ENCODE results near the gene TSFM.

The TSFM gene

GRCh38 chr12:57749061-57749460 is 33.5 kb upstream of the TSFM start:
- DNase-seq: no peak

DNA sequence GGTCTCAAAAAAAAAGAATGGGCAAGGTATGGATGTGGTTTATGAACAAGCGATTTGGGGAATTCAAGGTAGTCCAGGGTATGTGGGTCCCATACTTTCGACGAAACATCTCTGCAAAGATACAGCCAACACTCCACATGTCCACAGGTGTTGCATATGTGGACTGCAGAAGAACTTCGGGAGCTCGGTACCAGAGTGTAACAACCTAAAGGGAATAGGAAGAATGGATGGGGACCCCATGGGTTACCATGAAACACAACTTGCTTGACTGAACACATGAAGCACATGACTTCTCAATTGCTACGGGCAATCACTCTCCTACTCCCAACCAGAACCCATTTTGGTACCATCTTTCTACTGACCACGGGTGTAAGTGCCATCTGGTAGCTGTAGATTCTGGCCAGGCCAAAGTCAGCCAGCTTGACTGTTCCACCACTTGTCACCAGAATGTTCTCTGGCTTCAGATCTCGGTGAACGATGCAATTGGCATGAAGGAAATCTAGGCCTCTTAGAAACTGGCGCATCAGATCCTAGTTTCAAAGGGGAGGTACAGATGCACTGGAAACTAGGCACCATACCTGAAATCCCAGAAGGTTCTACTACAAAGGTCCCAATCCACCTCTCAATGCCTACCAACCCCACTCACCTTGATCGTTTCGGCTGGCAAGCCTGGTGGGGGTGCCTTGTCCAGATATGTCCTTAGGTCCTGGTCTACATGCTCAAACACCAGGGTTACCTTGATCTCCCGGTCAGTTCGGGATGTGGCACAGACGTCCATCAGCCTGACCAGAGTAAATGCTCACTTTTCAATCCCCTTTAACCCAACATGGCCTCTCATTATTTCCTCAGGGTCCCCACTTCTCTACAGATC is 31.8 kb upstream of the TSFM start:
- no peak for DNase-seq

GRCh38 chr12:57751432-57751787 is 31.2 kb upstream of the TSFM start:
- no peak for DNase-seq

- peak; percentile 99 for DNase-seq
Measured at GRCh38 chr12:57751788-57752667, 30.6 kb upstream of the TSFM start, which contains the start of gene CDK4. CDK4 (minus strand) TSS chr12:57752310; CDS start chr12:57751717, 593 bp downstream.

GRCh38 chr12:57752668-57753000 is 30.0 kb upstream of the TSFM start:
- no peak for DNase-seq

DNA sequence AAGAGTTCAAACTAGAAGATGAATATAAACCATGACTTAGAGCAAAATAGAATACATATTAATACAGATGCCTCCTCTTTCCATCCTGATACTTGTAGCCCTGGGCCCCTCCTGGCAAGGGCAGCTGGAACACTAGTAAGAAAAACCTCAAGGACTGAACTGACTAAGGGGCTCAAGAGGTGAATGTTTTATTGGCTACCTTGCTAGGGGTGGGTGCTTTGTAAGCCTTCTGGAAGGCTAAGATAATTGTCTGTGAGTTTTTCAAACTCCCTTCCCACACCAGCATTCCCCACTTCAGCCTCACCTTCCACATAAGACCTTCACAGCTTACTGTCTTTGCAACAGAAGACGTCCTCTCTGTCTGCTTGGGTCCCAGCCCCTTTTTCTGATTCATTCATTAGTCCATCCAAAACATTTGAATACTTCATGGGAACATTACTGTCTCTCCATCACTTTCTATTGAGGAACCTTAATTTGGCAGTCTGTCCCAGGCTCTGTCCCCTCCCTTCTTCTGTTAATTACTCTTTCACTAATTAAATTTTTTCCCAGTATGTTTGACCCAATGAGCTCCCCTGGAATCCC is 28.7 kb upstream of the TSFM start:
- DNase-seq: no peak

DNA sequence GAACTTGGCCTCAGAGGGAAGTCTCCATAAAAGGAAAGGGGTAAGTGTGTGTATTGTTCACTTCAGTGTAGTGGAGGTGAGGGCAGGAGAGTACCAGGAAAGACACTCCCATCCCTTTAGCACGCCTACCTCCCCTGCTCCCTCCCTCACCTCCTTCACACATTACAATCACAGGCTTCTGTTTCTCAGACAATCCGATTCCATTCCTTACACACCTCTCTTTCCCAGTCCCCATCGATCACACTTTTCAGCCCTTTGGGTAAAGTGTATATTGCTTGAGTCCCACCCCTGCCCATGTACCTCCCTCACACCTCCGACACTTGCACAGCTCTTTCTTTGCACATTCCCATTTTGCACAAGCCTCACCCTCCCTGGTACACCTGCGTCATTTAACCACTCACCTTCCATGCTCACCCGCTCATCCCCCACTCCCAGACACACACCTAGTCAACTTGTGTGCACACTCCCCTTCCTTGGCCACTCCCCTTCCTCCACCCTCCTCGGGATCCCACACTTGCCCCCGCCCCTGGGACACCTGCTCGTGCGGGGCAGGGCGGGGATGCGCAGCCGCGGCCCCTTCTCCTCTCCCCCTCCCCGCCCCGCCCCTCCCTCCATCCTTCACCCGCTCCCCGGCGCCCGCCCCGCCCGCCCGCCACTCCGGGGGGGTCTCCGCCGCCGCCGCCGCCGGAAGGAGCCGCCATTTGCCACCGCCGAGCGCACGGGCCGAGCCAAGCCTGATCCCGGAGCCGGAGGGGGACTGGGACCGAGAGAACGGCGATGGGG is 28.0 kb upstream of the TSFM start, which contains the start of gene MARCHF9:
Gene MARCHF9, plus strand, starts transcription at position 693 of the 783 bp plus-strand sequence. CDS start 426 bp downstream, outside the sequence.
- DNase-seq: peak; percentile 88

DNA sequence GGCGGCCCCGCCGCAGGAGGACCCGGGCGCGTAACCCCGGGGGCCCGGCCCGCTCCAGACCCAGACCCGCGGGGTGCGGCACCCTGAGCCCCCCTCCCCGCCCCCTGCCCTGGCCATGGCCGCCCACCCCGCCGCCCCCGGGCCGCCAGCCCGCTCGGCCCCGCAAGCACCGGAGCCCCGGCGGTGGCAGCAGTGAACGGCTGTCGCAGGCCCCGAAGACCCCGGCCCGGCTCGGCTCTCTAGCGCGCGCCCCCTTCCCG is 27.5 kb upstream of the TSFM start:
- DNase-seq: no peak

- peak; percentile 39 for DNase-seq
Measured at GRCh38 chr12:57755454-57756372, 26.9 kb upstream of the TSFM start.

DNA sequence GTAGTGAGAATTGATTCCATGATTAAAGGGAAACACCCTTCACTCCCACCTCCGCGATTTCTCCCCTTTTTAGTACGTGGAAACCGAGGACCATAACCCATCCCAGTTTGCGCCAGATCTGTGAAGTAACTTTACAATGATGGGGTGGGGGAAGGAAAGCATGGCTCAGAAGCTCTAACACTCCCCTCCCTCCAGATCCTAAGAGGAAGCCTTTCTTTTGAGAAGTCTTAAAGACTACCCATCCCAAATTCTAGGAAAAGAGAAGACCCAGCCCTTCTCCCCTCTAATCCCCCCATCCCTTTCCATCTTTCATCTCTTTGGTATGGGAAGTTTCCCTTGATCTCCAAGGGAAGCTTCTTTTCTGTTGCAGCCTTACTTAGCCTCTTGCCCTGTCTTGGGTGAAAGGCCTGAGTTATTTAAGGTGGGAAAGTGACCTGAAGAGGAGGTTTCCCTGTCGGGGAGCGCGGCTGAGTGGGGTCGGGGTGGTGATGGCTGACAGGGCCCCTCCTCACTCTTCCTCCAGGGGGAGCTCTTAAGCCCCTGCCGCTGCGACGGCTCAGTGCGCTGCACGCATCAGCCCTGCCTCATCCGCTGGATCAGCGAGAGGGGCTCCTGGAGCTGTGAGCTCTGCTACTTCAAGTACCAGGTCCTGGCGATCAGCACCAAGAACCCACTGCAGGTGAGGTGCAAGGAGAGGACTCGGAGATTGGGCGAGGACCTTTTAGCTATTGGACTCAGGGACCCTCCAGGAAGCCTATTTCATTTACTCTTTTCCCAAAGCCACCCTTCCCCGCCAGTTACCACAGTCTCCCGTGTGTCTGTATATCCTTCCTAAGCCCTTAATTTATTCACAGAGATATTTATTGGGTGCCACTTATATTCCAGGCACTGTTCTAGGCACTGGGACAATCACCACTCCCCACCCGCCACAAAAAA is 25.9 kb upstream of the TSFM start:
- DNase-seq: peak; percentile 85

- DNase-seq: no peak
Measured at GRCh38 chr12:57757771-57758170, 24.8 kb upstream of the TSFM start.

DNA sequence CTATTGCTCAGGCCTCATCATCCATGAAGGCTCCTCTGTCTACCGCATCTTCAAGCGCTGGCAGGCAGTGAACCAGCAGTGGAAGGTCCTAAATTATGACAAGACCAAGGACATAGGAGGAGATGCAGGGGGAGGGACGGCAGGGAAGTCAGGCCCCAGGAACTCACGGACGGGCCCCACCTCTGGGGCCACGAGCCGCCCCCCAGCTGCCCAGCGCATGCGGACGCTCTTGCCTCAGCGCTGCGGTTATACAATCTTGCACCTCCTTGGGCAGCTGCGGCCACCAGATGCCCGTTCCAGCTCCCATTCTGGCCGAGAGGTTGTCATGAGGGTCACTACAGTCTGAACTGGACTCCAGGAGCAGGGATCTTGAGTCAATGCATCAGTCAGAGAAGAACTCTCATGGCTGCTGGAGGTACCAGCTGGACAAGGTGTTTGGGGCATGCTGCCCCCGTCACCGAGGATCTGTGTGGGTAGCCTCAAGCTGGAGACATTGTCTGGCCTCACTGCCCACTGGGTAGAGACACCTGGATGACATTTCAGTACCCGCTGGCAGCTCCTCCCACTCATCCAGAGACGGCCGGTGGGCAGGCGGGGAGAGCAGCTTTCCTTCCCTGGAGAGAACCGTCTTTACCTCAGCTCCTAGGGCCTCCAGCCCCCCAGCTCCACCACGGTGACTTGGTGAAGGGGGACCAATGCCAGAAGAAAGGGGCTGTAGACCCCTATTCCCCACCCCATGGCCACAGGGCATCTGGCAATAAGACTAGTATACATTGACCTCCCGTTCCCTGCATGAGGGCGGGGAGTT is 23.8 kb upstream of the TSFM start:
- DNase-seq: no peak

GRCh38 chr12:57759360-57759980 is 23.1 kb upstream of the TSFM start:
- DNase-seq: peak; percentile 58

DNA sequence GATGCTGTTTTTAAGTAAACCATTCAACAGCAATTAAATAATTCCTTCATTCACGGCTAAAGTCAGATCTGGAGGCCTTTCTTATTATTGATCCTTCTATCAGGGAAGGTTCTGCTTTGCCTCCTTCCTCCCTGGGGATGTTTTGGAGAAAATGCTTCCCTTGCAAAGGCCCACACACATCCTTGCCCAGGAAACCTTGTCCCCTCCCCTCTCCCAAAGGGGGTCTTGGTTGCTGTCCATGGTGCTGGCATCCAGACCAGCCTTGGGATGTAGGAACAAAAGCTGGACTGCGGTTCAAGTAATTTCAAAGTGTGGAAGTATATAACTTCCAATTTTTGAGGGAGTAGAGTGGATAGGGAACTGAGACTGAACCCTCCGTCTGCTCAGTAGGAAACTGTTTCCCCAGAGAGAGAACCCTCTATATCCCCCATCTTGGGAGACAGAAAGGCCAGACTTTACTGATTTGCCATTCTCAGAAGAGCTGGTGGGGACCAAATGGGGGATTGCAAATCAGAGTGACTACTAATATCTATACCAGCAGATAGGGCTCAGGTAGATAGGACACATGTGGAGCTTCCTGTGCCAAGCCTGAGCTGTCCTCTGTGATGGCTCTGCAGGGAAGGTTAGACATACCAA is 22.1 kb upstream of the TSFM start:
- no peak for DNase-seq

GRCh38 chr12:57761391-57761998 is 21.1 kb upstream of the TSFM start:
- no peak for DNase-seq

GRCh38 chr12:57762463-57762862 is 20.1 kb upstream of the TSFM start:
- no peak for DNase-seq

DNA sequence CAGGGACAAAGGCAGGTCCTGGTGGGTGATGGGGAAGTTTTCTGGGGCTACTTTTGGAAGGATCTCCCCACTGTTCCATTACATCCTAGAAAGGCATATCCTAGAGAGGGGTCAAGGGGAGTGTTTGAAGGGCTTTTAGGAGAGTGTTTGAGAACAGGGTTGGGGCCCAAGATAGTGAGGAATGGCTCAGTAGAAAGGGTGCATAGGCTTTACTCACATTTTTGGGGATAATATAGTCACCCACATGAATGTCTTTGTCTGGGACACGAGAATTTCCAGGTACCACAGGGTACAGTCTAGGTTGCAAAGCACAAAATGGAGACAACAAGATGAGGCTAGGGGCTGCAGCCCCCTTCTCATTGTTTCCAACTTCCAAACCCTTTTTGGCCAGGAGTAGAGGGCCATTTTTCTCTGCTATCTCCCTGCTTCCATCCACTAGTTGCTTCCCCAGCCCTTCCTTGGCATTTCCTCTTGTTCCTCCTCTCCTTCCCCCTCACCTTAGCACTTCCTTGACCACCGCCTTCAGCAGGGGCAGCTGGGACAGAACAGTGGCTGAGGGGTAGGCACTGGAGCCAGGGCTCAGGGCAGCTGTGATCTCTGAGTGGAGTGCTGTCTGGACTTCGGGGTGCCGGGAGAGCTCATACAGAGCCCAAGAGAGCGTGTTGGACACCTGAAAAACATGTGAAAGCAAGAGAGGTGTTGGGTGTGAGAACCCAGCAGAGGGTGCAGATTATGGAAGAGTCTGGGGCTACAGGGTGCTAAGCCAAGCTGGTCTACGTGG is 18.5 kb upstream of the TSFM start:
- DNase-seq: no peak

DNA sequence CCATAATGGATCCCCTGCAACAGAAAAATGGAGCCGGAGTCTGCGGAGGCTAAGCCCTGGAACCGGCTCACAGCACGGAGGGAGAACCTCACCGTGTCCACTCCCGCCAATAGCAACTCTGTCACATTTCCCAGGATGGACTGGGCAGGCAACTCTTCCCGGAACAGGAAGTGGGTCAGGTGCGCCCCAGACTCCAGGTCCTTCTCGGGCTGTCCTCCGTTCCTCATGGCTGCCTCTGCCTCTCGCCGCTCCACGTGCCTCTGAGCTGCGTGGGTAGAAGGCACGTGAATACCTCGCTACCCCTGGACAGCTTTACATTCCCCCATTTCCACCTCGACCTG is 18.0 kb upstream of the TSFM start:
- peak; percentile 60 for DNase-seq
